GM12864 (cell line): ENCODE data around the gene TJP3.

Experiments
- DNase-seq: peaks from one replicate; pipeline ENCODE4 v3.0.0-alpha.2; 2011; ENCODE audit warnings: low read depth
- H3K4me3 ChIP-seq: 2 replicates; pipeline ENCODE4 v1.5.1; 2011; ENCODE audit warnings: mild to moderate bottlenecking, low read depth, low read length, control low read depth
- CTCF ChIP-seq: IDR thresholded peaks from 2 replicates; pipeline ENCODE4 v1.5.1; 2011; ENCODE audit warnings: low read depth, mild to moderate bottlenecking, moderate library complexity, low read length, control low read depth, inconsistent platforms; ENCODE audit errors: missing control alignments

The TJP3 gene

GRCh38 chr19:3768748-3769099, 60.5 kb downstream of the TJP3 start:
- TF ChIP-seq CTCF, result no peak
- H3K4me3 ChIP-seq, result no peak overlapping the region
- no peak for DNase-seq

GRCh38 chr19:3769494-3769893, 61.3 kb downstream of the TJP3 start:
- DNase-seq, result no peak
- no peak for TF ChIP-seq CTCF
- no peak overlapping the region for H3K4me3 ChIP-seq

- DNase-seq, result no peak
- TF ChIP-seq CTCF, result no peak
Measured at GRCh38 chr19:3770136-3770999, 62.2 kb downstream of the TJP3 start.

GRCh38 chr19:3771000-3771905, 63.1 kb downstream of the TJP3 start:
- no peak for TF ChIP-seq CTCF
- DNase-seq, result no peak
- no peak overlapping the region for H3K4me3 ChIP-seq

More at GRCh38 chr19:3770136-3770999, 62.2 kb downstream of the TJP3 start:
- no peak overlapping the region for H3K4me3 ChIP-seq

GRCh38 chr19:3771906-3772455, 63.8 kb downstream of the TJP3 start, which contains the start of gene RAX2:
TSS of gene RAX2 (minus strand) at chr19:3772228. CDS start at chr19:3771742, 486 bp downstream.
- no peak for TF ChIP-seq CTCF

GRCh38 chr19:3773814-3774515, 65.8 kb downstream of the TJP3 start:
- no peak for TF ChIP-seq CTCF
- DNase-seq, result no peak
- no peak overlapping the region for H3K4me3 ChIP-seq

More at GRCh38 chr19:3771906-3772455, 63.8 kb downstream of the TJP3 start, which contains the start of gene RAX2:
- no peak for DNase-seq
- H3K4me3 ChIP-seq, result no peak within 1 kb of the TSS
